B cell (primary cell): ENCODE measurements around the gene POLQ. TPM values are rescaled to one million over a fixed set of nuclear protein-coding genes. Genes with fewer than 3 reads are reported as not detected.
"Not testable (repeated sequence)": the region's sequence is repeated elsewhere in the genome, so short reads cannot be mapped to it uniquely, and the experiment has no call there.

Experiments
- ATAC-seq: fragments of 200-7000 bp; cut with Tn5 transposase; one replicate; pipeline ENCODE4 v1.10.0; 2021; ENCODE audit warnings: low read depth, mild to moderate bottlenecking, moderate number of reproducible peaks, moderate library complexity
- CTCF ChIA-PET: fragments of 350-600 bp; sonication (Branson Sonifier 250); formaldehyde crosslinking; loops from one replicate; lab custom pipeline; 2021; ENCODE audit warnings: antibody characterized with exemption, inconsistent platforms; lab: Charles Lee
- POLR2A ChIA-PET: fragments of 350-600 bp; sonication (Branson Sonifier 250); formaldehyde crosslinking; loops from one replicate; lab custom pipeline; 2021; ENCODE audit warnings: antibody characterized with exemption; lab: Charles Lee
- DNase-seq: peaks from one replicate; pipeline ENCODE4 v3.0.0; 2013
- H2AFZ ChIP-seq: 2 replicates; pipeline ENCODE4 v1.6.1; 2012; ENCODE audit warnings: mild to moderate bottlenecking, low read depth, low read length; ENCODE audit not compliant: insufficient read depth, poor library complexity, severe bottlenecking
- H3K27ac ChIP-seq, 2 donors: 1 replicate in 1 of 2; 2 replicates in 1 of 2; pipeline ENCODE4 v1.5.1; 2012 to 2013; ENCODE audit warnings: low read length in 2 of 2, mild to moderate bottlenecking in 2 of 2, moderate library complexity in 1 of 2
- H3K27me3 ChIP-seq, 4 experiments: fragments of 200-600 bp in 1 of 4; sonication (generic) in 1 of 4; replicated peaks in 1 of 4; 1 replicate in 2 of 4; 2 replicates in 2 of 4; pipeline versions ENCODE4 v1.6.1 to v1.7.0; 2013 to 2016; ENCODE audit warnings: low read length in 3 of 4, mild to moderate bottlenecking in 2 of 4, mixed read lengths in 1 of 4, moderate library complexity in 1 of 4; ENCODE audit not compliant: insufficient read depth in 4 of 4, control insufficient read depth in 3 of 4; ENCODE audit errors: control extremely low read depth in 1 of 4
- H3K36me3 ChIP-seq, 2 experiments: replicated peaks in 1 of 2; 1 replicate in 1 of 2; 2 replicates in 1 of 2; pipeline versions ENCODE4 v1.6.1 to v1.7.1; 2013; ENCODE audit warnings: low read length in 1 of 2; ENCODE audit not compliant: insufficient read depth in 2 of 2, control insufficient read depth in 1 of 2; ENCODE audit errors: control extremely low read depth in 1 of 2, extremely low read depth in 1 of 2
- H3K4me1 ChIP-seq, 2 donors: fragments of 200-600 bp in 1 of 2; sonication (generic) in 1 of 2; 1 replicate in 1 of 2; 2 replicates in 1 of 2; pipeline versions ENCODE4 v1.5.1 to v1.6.1; 2013 to 2017; ENCODE audit warnings: low read length in 2 of 2; ENCODE audit not compliant: control insufficient read depth in 2 of 2, insufficient read depth in 2 of 2
- H3K4me2 ChIP-seq: replicated peaks from 2 replicates; pipeline ENCODE3; 2012; ENCODE audit warnings: mild to moderate bottlenecking, low read depth, low read length; ENCODE audit not compliant: poor library complexity, severe bottlenecking
- H3K4me3 ChIP-seq, 5 experiments: fragments of 200-600 bp in 1 of 5; sonication (generic) in 1 of 5; 1 replicate in 3 of 5; 2 replicates in 2 of 5; pipeline versions ENCODE4 v1.5.1 to v1.7.0; 2011 to 2016; ENCODE audit warnings: low read length in 4 of 5, mild to moderate bottlenecking in 4 of 5, low read depth in 2 of 5, control low read depth in 1 of 5, moderate library complexity in 1 of 5; ENCODE audit not compliant: insufficient read depth in 1 of 5; ENCODE audit errors: control extremely low read depth in 1 of 5, extremely low read depth in 1 of 5
- H3K79me2 ChIP-seq: fragments of 200-600 bp; sonication (generic); one replicate; pipeline ENCODE4 v1.6.0; 2016; ENCODE audit warnings: low read length; ENCODE audit not compliant: control insufficient read depth, insufficient read depth
- H3K9ac ChIP-seq: fragments of 200-600 bp; sonication (generic); 2 replicates; pipeline ENCODE4 v1.6.1; 2017; ENCODE audit warnings: mild to moderate bottlenecking, low read length, moderate library complexity
- H3K9me3 ChIP-seq, 3 donors: one replicate each; pipeline versions ENCODE4 v1.6.1 to v1.7.1; 2013; ENCODE audit warnings: low read length in 2 of 3; ENCODE audit not compliant: control insufficient read depth in 2 of 3, insufficient read depth in 1 of 3; ENCODE audit errors: control extremely low read depth in 1 of 3
- H4K20me1 ChIP-seq: 2 replicates; pipeline ENCODE4 v1.6.0; 2012; ENCODE audit warnings: mild to moderate bottlenecking, low read length; ENCODE audit not compliant: insufficient read depth, control insufficient read depth, poor library complexity, severe bottlenecking
- H3K27ac Mint-ChIP-seq: one replicate; pipeline ENCODE4 v1.8.0; 2021; ENCODE audit warnings: mixed read lengths
- H3K27me3 Mint-ChIP-seq: one replicate; pipeline ENCODE4 v1.8.0; 2021; ENCODE audit warnings: mixed read lengths
- H3K4me1 Mint-ChIP-seq: one replicate; pipeline ENCODE4 v1.8.0; 2021; ENCODE audit warnings: mixed read lengths
- H3K4me3 Mint-ChIP-seq: one replicate; pipeline ENCODE4 v1.8.0; 2021; ENCODE audit warnings: mixed read lengths
- H3K9me3 Mint-ChIP-seq: one replicate; pipeline ENCODE4 v1.8.0; 2022; ENCODE audit warnings: mixed read lengths; ENCODE audit not compliant: insufficient read depth
- CTCF ChIP-seq: fragments of 200-600 bp; IDR thresholded peaks from one replicate; pipeline ENCODE4 v1.8.0; 2022; ENCODE audit warnings: antibody characterized with exemption, mild to moderate bottlenecking
- EZH2 ChIP-seq: IDR thresholded peaks from 2 replicates; pipeline ENCODE4 v1.6.1; 2012; ENCODE audit warnings: borderline replicate concordance, low read depth, mild to moderate bottlenecking, moderate library complexity, low read length; ENCODE audit not compliant: insufficient read depth, poor library complexity, severe bottlenecking
- WGBS: methylation state at CpG from one replicate; pipeline ENCODE4 v1.1.5; 2013; ENCODE audit warnings: missing lambda C conversion rate; ENCODE audit not compliant: insufficient coverage; 5-methylcytosine and 5-hydroxymethylcytosine counted together
- intact Hi-C: fragments of 100-400 bp; cut with micrococcal nuclease; formaldehyde crosslinking; loops from one replicate; pipeline ENCODE4 v1.10.0; 2022
- polyA plus RNA-seq: library from polyadenylated mRNA; depleted of rRNA; stranded (reverse); fragments of >200 nt; gene quantifications from 2 replicates; pipeline ENCODE4 v1.2.3, GENCODE V29; 2012
- total RNA-seq, 2 donors: library from RNA; stranded (reverse); fragments of 120-200 nt in 1 of 2; gene quantifications; 1 replicate in 1 of 2; 2 replicates in 1 of 2; pipeline versions ENCODE4 v1.2.3 to v1.2.4, GENCODE V29; 2013 to 2022

Gene POLQ
- total and polyA plus RNA-seq, 2 donors (not counting 1 experiment from before 2014, with no cell fraction given) = 0.25 to 0.79 TPM

- no peaks in the 10 kb centered on the region for H3K9me3 Mint-ChIP-seq
- intact Hi-C loops = no loop called here
- Histone ChIP-seq H3K9ac (no peak overlapping the region), H3K4me2 (no peak overlapping the region), H2AFZ (no peak overlapping the region), H3K9me3 (no peaks in the 10 kb centered on the region), H3K4me3 (no peak overlapping the region), H3K79me2 (no peaks in the 10 kb centered on the region), H3K4me1 (no peaks in the 10 kb centered on the region), H3K36me3 (peaks cover 0 to 2% of the 10 kb centered on the region in 2 experiments), H3K27me3 (no peaks in the 10 kb centered on the region), H4K20me1 (no peaks in the 10 kb centered on the region), H3K27ac (no peak overlapping the region)
- H3K4me1 Mint-ChIP-seq = no peaks in the 10 kb centered on the region
- ChIA-PET POLR2A (no interaction called here), CTCF (no interaction called here)
- no CpG with 5 or more reads among the region's 3 CpGs for WGBS
- ATAC-seq = no peak
- no peak overlapping the region for H3K4me3 Mint-ChIP-seq
- TF ChIP-seq CTCF (no peak), EZH2 (no peak)
- no peaks in the 10 kb centered on the region for H3K27me3 Mint-ChIP-seq
- no peak for DNase-seq
- no peak overlapping the region for H3K27ac Mint-ChIP-seq
Measured at GRCh38 chr3:121462565-121462964, 83.2 kb downstream of the POLQ start.

- H3K4me3 ChIP-seq, H3K27me3 ChIP-seq, H3K79me2 ChIP-seq, H3K4me1 Mint-ChIP-seq, H2AFZ ChIP-seq, H3K9me3 Mint-ChIP-seq, H4K20me1 ChIP-seq, POLR2A ChIA-PET, H3K27me3 Mint-ChIP-seq, ATAC-seq, H3K9ac ChIP-seq, H3K9me3 ChIP-seq, H3K27ac Mint-ChIP-seq, CTCF ChIA-PET, H3K27ac ChIP-seq, H3K4me3 Mint-ChIP-seq, H3K4me2 ChIP-seq, H3K36me3 ChIP-seq, intact Hi-C loops, DNase-seq, H3K4me1 ChIP-seq: not testable (repeated sequence)
- 94% methylated on average over 9 of the region's 12 CpGs for WGBS
Measured at GRCh38 chr3:121451752-121452151, 94.0 kb downstream of the POLQ start.
